IMR-90 (cell line): Measurements from ENCODE around the gene TMEM26. TPM values are rescaled to one million over a fixed set of nuclear protein-coding genes. Genes with fewer than 3 reads are reported as not detected.

Experiments
- ATAC-seq: fragments of 200-7000 bp; cut with Tn5 transposase; 2 replicates; pipeline ENCODE4 v1.9.1; 2020; ENCODE audit warnings: low read depth, mild to moderate bottlenecking, moderate library complexity
- BruUV-seq: library from RNA; stranded (reverse); fragments of 400-500 nt; replicated peaks from 2 replicates; lab custom pipeline; 2021; lab: Mats Ljungman, UMichigan
- CTCF ChIA-PET: fragments of 300-600 bp; formaldehyde crosslinking; extraction: SDS; loops from one replicate; lab custom pipeline; 2021; ENCODE audit warnings: antibody characterized with exemption; lab: Yijun Ruan, JAX
- POLR2A ChIA-PET: fragments of 300-600 bp; sonication (Branson Sonifier 250); formaldehyde crosslinking; loops from one replicate; lab custom pipeline; 2022; ENCODE audit warnings: antibody characterized with exemption; ENCODE audit not compliant: unreplicated experiment; lab: Charles Lee
- DNase-seq: peaks from one replicate; pipeline ENCODE4 v3.0.0; 2013
- H2AFZ ChIP-seq: replicated peaks from 2 replicates; pipeline ENCODE3; 2013; ENCODE audit warnings: low read length, mild to moderate bottlenecking; ENCODE audit not compliant: poor library complexity
- H2AK5ac ChIP-seq: 2 replicates; pipeline ENCODE4 v1.6.1; 2013; ENCODE audit warnings: low read depth, low read length, inconsistent platforms
- H2AK9ac ChIP-seq: replicated peaks from 2 replicates; pipeline ENCODE3; 2013; ENCODE audit warnings: mild to moderate bottlenecking, low read depth, low read length, moderate library complexity; ENCODE audit not compliant: poor library complexity
- H2BK120ac ChIP-seq: 2 replicates; pipeline ENCODE4 v1.6.1; 2013; ENCODE audit warnings: low read depth, low read length, inconsistent platforms
- H2BK15ac ChIP-seq: 3 replicates; pipeline ENCODE4 v1.6.1; 2013; ENCODE audit warnings: low read depth, low read length, inconsistent platforms
- H2BK20ac ChIP-seq: 2 replicates; pipeline ENCODE4 v1.6.1; 2013; ENCODE audit warnings: low read depth, mild to moderate bottlenecking, inconsistent platforms, low read length, moderate library complexity
- H2BK5ac ChIP-seq: 2 replicates; pipeline ENCODE4 v1.6.1; 2013; ENCODE audit warnings: mild to moderate bottlenecking, low read depth, low read length, inconsistent platforms; ENCODE audit not compliant: poor library complexity, severe bottlenecking
- H3K14ac ChIP-seq: replicated peaks from 2 replicates; pipeline ENCODE4 v1.6.1; 2013; ENCODE audit warnings: low read depth, low read length, inconsistent platforms
- H3K18ac ChIP-seq: 2 replicates; pipeline ENCODE4 v1.6.1; 2013; ENCODE audit warnings: low read depth, low read length, control low read depth
- H3K23ac ChIP-seq: 2 replicates; pipeline ENCODE4 v1.6.1; 2013; ENCODE audit warnings: low read depth, low read length, inconsistent platforms
- H3K27ac ChIP-seq: 2 replicates; pipeline ENCODE4 v1.5.1; 2013; ENCODE audit warnings: mild to moderate bottlenecking, control low read depth, low read length; ENCODE audit not compliant: insufficient read depth
- H3K27me3 ChIP-seq: 2 replicates; pipeline ENCODE4 v1.6.1; 2013; ENCODE audit warnings: low read length; ENCODE audit not compliant: control insufficient read depth, insufficient read depth
- H3K36me3 ChIP-seq: 2 replicates; pipeline ENCODE4 v1.6.1; 2013; ENCODE audit warnings: low read length, mixed read lengths; ENCODE audit not compliant: control insufficient read depth, insufficient read depth
- H3K4ac ChIP-seq: 2 replicates; pipeline ENCODE4 v1.6.1; 2013; ENCODE audit warnings: low read depth, low read length, inconsistent platforms
- H3K4me1 ChIP-seq: 2 replicates; pipeline ENCODE4 v1.6.1; 2013; ENCODE audit warnings: low read length, mixed read lengths; ENCODE audit not compliant: control insufficient read depth, insufficient read depth
- H3K4me2 ChIP-seq: 2 replicates; pipeline ENCODE4 v1.6.1; 2013; ENCODE audit warnings: low read depth, mild to moderate bottlenecking, control low read depth, low read length, moderate library complexity
- H3K4me3 ChIP-seq: 2 replicates; pipeline ENCODE4 v1.5.1; 2013; ENCODE audit warnings: low read depth, mild to moderate bottlenecking, control low read depth, low read length, moderate library complexity; ENCODE audit not compliant: insufficient read depth
- H3K56ac ChIP-seq: 2 replicates; pipeline ENCODE4 v1.6.1; 2013; ENCODE audit warnings: low read length, inconsistent platforms; ENCODE audit not compliant: insufficient read depth; ENCODE audit errors: extremely low read depth
- H3K79me1 ChIP-seq, 2 experiments: 2 replicates each; pipeline ENCODE4 v1.6.1; 2013; ENCODE audit warnings: low read length in 2 of 2, inconsistent platforms in 1 of 2, low read depth in 1 of 2
- H3K9ac ChIP-seq: 2 replicates; pipeline ENCODE4 v1.6.1; 2013; ENCODE audit warnings: low read depth, low read length, control low read depth
- H3K9me1 ChIP-seq: 2 replicates; pipeline ENCODE4 v1.6.1; 2013; ENCODE audit warnings: low read length, inconsistent platforms; ENCODE audit not compliant: insufficient read depth
- H3K9me3 ChIP-seq: 2 replicates; pipeline ENCODE4 v1.6.1; 2013; ENCODE audit warnings: low read length; ENCODE audit not compliant: control insufficient read depth, insufficient read depth
- H4K20me1 ChIP-seq: 2 replicates; pipeline ENCODE4 v1.6.1; 2013; ENCODE audit warnings: low read length, inconsistent platforms; ENCODE audit not compliant: insufficient read depth
- H4K5ac ChIP-seq: 2 replicates; pipeline ENCODE4 v1.6.1; 2013; ENCODE audit warnings: mild to moderate bottlenecking, low read depth, low read length, control low read depth
- H4K8ac ChIP-seq, 2 experiments: 2 replicates each; pipeline ENCODE4 v1.6.1; 2013; ENCODE audit warnings: low read depth in 2 of 2, low read length in 2 of 2, control low read depth in 1 of 2, inconsistent platforms in 1 of 2
- H4K91ac ChIP-seq: 2 replicates; pipeline ENCODE4 v1.6.1; 2013; ENCODE audit warnings: low read depth, low read length, inconsistent platforms; ENCODE audit not compliant: insufficient read depth
- CHD1 ChIP-seq: IDR thresholded peaks from 2 replicates; pipeline ENCODE4 v1.6.1; 2012; ENCODE audit warnings: low read depth, low read length, improper control_type of control experiment
- MAFK ChIP-seq: IDR thresholded peaks from 2 replicates; pipeline ENCODE4 v1.6.1; 2012; ENCODE audit warnings: low read depth, low read length, improper control_type of control experiment
- POLR2A ChIP-seq: IDR thresholded peaks from 2 replicates; pipeline ENCODE4 v1.6.1; 2012; ENCODE audit warnings: mild to moderate bottlenecking, low read depth, low read length
- WGBS, 2 experiments: methylation state at CpG; one replicate each; pipeline versions ENCODE4 v1.1.5 to v1.1.7; 2013; ENCODE audit warnings: missing lambda C conversion rate in 2 of 2; ENCODE audit not compliant: insufficient read length in 1 of 2; ENCODE audit errors: extremely low coverage in 2 of 2; 5-methylcytosine and 5-hydroxymethylcytosine counted together
- dilution Hi-C: fragments of 300-500 bp; cut with HindIII; formaldehyde crosslinking; loops from one replicate; pipeline ENCODE4 v1.14.3; 2018; ENCODE audit warnings: low sequenced_read_pairs; ENCODE audit not compliant: unreplicated experiment
- in situ Hi-C: fragments of 300-500 bp; cut with MboI; formaldehyde crosslinking; loops from 3 replicates; pipeline ENCODE4 v1.14.3; 2019; ENCODE audit warnings: low sequenced_read_pairs, inconsistent platforms, mixed read lengths
- intact Hi-C: fragments of 100-400 bp; cut with micrococcal nuclease; formaldehyde crosslinking; loops from 2 replicates; pipeline ENCODE4 v1.10.0; 2022
- polyA plus RNA-seq, 3 experiments: library from polyadenylated mRNA; depleted of rRNA; stranded (reverse); fragments of >200 nt; gene quantifications; 2 replicates each; pipeline ENCODE4 v1.2.3, GENCODE V29; 2012; ENCODE audit warnings: low replicate concordance in 1 of 3
- total RNA-seq: library from RNA; depleted of rRNA; stranded (reverse); fragments of >200 nt; gene quantifications from 2 replicates; pipeline ENCODE4 v1.2.3, GENCODE V29; 2012

Gene TMEM26
- total and polyA plus RNA-seq, 2 of the 4 experiments (the other 2 are of a cell fraction), result 0.22 to 0.36 TPM

DNA sequence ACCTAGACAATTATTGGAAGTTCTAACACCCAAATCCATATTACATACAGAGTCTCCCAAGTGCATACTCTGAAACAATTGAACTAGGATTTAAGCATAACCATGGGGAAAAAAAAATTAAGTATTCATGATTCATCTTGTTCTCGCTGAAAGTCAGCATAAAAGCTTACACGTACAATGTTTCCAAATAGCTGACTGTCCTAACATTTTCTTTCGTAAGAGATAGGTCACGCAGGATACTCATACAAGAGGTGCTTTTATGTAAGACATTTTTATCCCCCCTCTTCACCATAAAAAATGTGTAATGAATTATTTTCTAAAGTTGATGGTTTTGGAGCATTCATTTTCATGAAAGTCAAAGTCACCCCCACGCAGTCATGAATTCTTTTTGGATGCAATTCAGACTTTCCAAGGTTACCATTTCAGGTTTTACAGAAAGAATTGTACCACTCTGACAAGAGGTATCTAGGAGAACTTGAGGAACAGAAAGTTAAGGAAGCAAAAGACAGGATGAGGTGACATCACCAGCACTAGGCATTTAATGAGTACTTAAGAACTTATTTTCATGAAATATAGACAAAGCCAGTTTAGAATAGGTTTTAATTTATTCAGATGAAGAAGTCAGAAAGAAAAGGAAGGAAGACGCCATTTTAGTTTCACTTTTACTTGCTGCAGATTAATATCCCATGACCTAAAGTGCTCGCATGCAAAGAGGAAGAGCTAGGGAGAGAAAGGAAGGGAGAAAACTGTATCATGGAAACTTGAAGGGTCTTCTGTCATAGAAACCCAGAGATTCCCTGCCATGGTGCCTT is 55.8 kb downstream of the TMEM26 start:
- CTCF ChIA-PET, result interaction anchor here (0.6 kb wide), 1 partner anchor 8 kb away, joined by 4 read pairs; no protein-coding TSS in a partner anchor
- 80% methylated on average over 1 of the region's 7 CpGs; no CpG with 5 or more reads in 1 of the 2 experiments for WGBS, 2 experiments
- POLR2A ChIA-PET, result no interaction called here

More for the DNA sequence above, 55.8 kb downstream of the TMEM26 start:
- H4K5ac ChIP-seq, result peak overlapping the region; percentile 68; the same call in 1 of the 2 replicates
- peak overlapping the region; percentile 85 for H2BK120ac ChIP-seq
- peak overlapping the region; percentile 74 for H3K18ac ChIP-seq
- peak; percentile 48 for DNase-seq
- no peaks in the 10 kb centered on the region for H3K27me3 ChIP-seq
- peak overlapping the region; percentile 45; the same call in 1 of the 2 replicates for H2BK20ac ChIP-seq
- dilution Hi-C loops (no loop called here), intact Hi-C loops (no loop called here), in situ Hi-C loops (no loop called here)
- no peak overlapping the region for H2BK15ac ChIP-seq
- H3K4me3 ChIP-seq, result peak overlapping the region; percentile 13; the same call in 1 of the 2 replicates
- no peak overlapping the region for H2BK5ac ChIP-seq
- ATAC-seq, result peak; percentile 51
- BruUV-seq, result no TSS peak
- H4K91ac ChIP-seq, result no peak overlapping the region; the same call in 1 of the 2 replicates
- H4K20me1 ChIP-seq, result no peaks in the 10 kb centered on the region
- peak overlapping the region; percentile 23; the same call in 1 of the 2 replicates for H3K14ac ChIP-seq
- no peak overlapping the region for H2AK5ac ChIP-seq
- no peak overlapping the region for H2AFZ ChIP-seq
- TF ChIP-seq CHD1 (no peak), POLR2A (no peak), MAFK (0 out of 2 replicates have a peak, but pooled peaks have one; percentile 20)
- peak overlapping the region; percentile 3 to 63; a peak in 2 of 4 replicates for H4K8ac ChIP-seq
- no peaks in the 10 kb centered on the region for H3K9me3 ChIP-seq
- H3K23ac ChIP-seq, result peak overlapping the region; percentile 7; the same call in 1 of the 2 replicates
- H3K9ac ChIP-seq, result no peak overlapping the region
- 0 out of 2 replicates have a peak overlapping the region, but pooled peaks have one; percentile 6 for H3K56ac ChIP-seq
- no peaks in the 10 kb centered on the region for H3K9me1 ChIP-seq
- H3K4me1 ChIP-seq, result no peaks in the 10 kb centered on the region
- no peak overlapping the region; the same call in 1 of the 2 replicates for H3K4ac ChIP-seq
- no peak overlapping the region; the same call in 1 of the 2 replicates for H3K27ac ChIP-seq
- no peaks in the 10 kb centered on the region for H3K36me3 ChIP-seq
- no peak overlapping the region for H2AK9ac ChIP-seq
- H3K4me2 ChIP-seq, result peak overlapping the region; percentile 70
- H3K79me1 ChIP-seq, result no peaks in the 10 kb centered on the region
